Trophoblast cell (in vitro differentiated cells and primary cell): ENCODE data around the gene METTL21A.

ENCODE experiments used
- DNase-seq, 2 donors: peaks; one replicate each; pipeline ENCODE4 v3.0.0-alpha.2; 2016
- H2AFZ ChIP-seq: 2 replicates; pipeline ENCODE4 v1.6.1; 2013; ENCODE audit warnings: low read length, moderate library complexity, mild to moderate bottlenecking; ENCODE audit not compliant: insufficient read depth, poor library complexity
- H2AK5ac ChIP-seq: 2 replicates; pipeline ENCODE4 v1.6.1; 2013; ENCODE audit warnings: mild to moderate bottlenecking, low read length
- H2BK120ac ChIP-seq: 2 replicates; pipeline ENCODE4 v1.6.1; 2013; ENCODE audit warnings: low read length, mild to moderate bottlenecking, moderate library complexity; ENCODE audit not compliant: insufficient read depth, poor library complexity
- H2BK12ac ChIP-seq: 2 replicates; pipeline ENCODE4 v1.6.1; 2013; ENCODE audit warnings: mild to moderate bottlenecking, low read length, moderate library complexity
- H2BK5ac ChIP-seq: 2 replicates; pipeline ENCODE4 v1.6.1; 2013; ENCODE audit warnings: low read length, low read depth, moderate library complexity, mild to moderate bottlenecking; ENCODE audit not compliant: poor library complexity
- H3K14ac ChIP-seq: 2 replicates; pipeline ENCODE4 v1.6.1; 2013; ENCODE audit warnings: mild to moderate bottlenecking, low read length
- H3K18ac ChIP-seq: 2 replicates; pipeline ENCODE4 v1.6.1; 2013; ENCODE audit warnings: mild to moderate bottlenecking, low read length
- H3K23ac ChIP-seq: 2 replicates; pipeline ENCODE4 v1.6.1; 2013; ENCODE audit warnings: low read length
- H3K27ac ChIP-seq: 2 replicates; pipeline ENCODE4 v1.5.1; 2013; ENCODE audit warnings: low read depth, mild to moderate bottlenecking, inconsistent platforms, low read length, moderate library complexity
- H3K27me3 ChIP-seq: 2 replicates; pipeline ENCODE4 v1.6.1; 2013; ENCODE audit warnings: inconsistent platforms, mild to moderate bottlenecking, low read length, moderate library complexity; ENCODE audit not compliant: insufficient read depth
- H3K36me3 ChIP-seq, 2 experiments: 1 replicate in 1 of 2; 2 replicates in 1 of 2; pipeline ENCODE4 v1.6.1; 2013; ENCODE audit warnings: low read length in 2 of 2, mild to moderate bottlenecking in 2 of 2, moderate library complexity in 1 of 2; ENCODE audit not compliant: insufficient read depth in 2 of 2, control insufficient read depth in 1 of 2
- H3K4ac ChIP-seq: 2 replicates; pipeline ENCODE4 v1.6.1; 2013; ENCODE audit warnings: low read depth, mild to moderate bottlenecking, low read length, moderate library complexity
- H3K4me1 ChIP-seq, 2 experiments: 1 replicate in 1 of 2; 2 replicates in 1 of 2; pipeline ENCODE4 v1.6.1; 2013; ENCODE audit warnings: low read length in 2 of 2, mild to moderate bottlenecking in 2 of 2, moderate library complexity in 1 of 2; ENCODE audit not compliant: insufficient read depth in 2 of 2, control insufficient read depth in 1 of 2
- H3K4me2 ChIP-seq: 2 replicates; pipeline ENCODE4 v1.6.1; 2013; ENCODE audit warnings: inconsistent platforms, mild to moderate bottlenecking, low read length, moderate library complexity
- H3K4me3 ChIP-seq: 2 replicates; pipeline ENCODE4 v1.5.1; 2013; ENCODE audit warnings: mild to moderate bottlenecking, low read depth, low read length, inconsistent platforms
- H3K79me1 ChIP-seq: one replicate; pipeline ENCODE4 v1.6.1; 2013; ENCODE audit warnings: low read length
- H3K79me2 ChIP-seq: 2 replicates; pipeline ENCODE4 v1.6.1; 2013; ENCODE audit warnings: low read length, mild to moderate bottlenecking; ENCODE audit not compliant: control insufficient read depth, insufficient read depth, poor library complexity
- H3K9ac ChIP-seq: 2 replicates; pipeline ENCODE4 v1.6.1; 2013; ENCODE audit warnings: mild to moderate bottlenecking, low read length
- H3K9me3 ChIP-seq: 2 replicates; pipeline ENCODE4 v1.6.1; 2013; ENCODE audit warnings: low read depth, mild to moderate bottlenecking, control low read depth, inconsistent platforms, low read length; ENCODE audit not compliant: insufficient read depth
- H4K12ac ChIP-seq: 2 replicates; pipeline ENCODE4 v1.6.1; 2013; ENCODE audit warnings: low read depth, mild to moderate bottlenecking, low read length, moderate library complexity
- H4K8ac ChIP-seq: 2 replicates; pipeline ENCODE4 v1.6.1; 2013; ENCODE audit warnings: low read depth, mild to moderate bottlenecking, low read length, moderate library complexity
- H4K91ac ChIP-seq: one replicate; pipeline ENCODE4 v1.6.1; 2013; ENCODE audit warnings: low read depth, mild to moderate bottlenecking, low read length, moderate library complexity
- WGBS: extraction: QIAGEN DNeasy Blood & Tissue Kit; methylation state at CpG from one replicate; pipeline ENCODE4 v1.1.7; 2013; ENCODE audit warnings: missing lambda C conversion rate; ENCODE audit not compliant: insufficient read length, insufficient coverage; ENCODE audit errors: extremely low coverage; 5-methylcytosine and 5-hydroxymethylcytosine counted together

Gene METTL21A

DNA sequence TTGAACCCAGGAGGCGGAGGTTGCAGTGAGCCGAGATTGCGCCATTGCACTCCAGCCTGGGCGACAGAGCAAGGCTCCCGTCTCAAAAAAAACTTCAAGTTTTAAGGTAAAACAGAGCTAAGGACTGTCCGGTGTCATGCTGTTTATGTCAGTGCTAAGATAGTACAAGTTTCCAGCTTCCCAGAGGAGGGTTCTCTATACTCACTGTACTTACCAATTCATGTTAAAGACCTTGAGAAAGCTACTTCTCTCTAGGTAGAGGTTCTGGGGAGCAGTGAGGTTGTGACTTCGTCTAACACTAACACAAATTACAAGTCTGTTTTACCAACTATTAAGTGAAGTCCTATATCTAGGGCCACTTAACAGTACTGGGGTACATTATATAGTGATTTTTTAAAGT is 18.8 kb downstream of the METTL21A start:
- H2BK5ac ChIP-seq = no peak overlapping the region
- no peak for DNase-seq
- H3K79me1 ChIP-seq = no peaks in the 10 kb centered on the region
- no peaks in the 10 kb centered on the region for H3K79me2 ChIP-seq
- no peaks in the 10 kb centered on the region for H3K27me3 ChIP-seq
- no peak overlapping the region for H3K23ac ChIP-seq
- H3K36me3 ChIP-seq = peaks cover 0 to 1% of the 10 kb centered on the region in 2 experiments
- H3K4me3 ChIP-seq = no peak overlapping the region
- no peak overlapping the region for H2BK12ac ChIP-seq
- no peaks in the 10 kb centered on the region for H3K4me1 ChIP-seq
- H3K9me3 ChIP-seq = no peaks in the 10 kb centered on the region
- H3K18ac ChIP-seq = no peak overlapping the region
- no peak overlapping the region for H3K14ac ChIP-seq
- no CpG with 5 or more reads among the region's 7 CpGs for WGBS
- no peak overlapping the region for H2AK5ac ChIP-seq
- no peak overlapping the region for H4K91ac ChIP-seq
- H4K12ac ChIP-seq = no peak overlapping the region
- H3K9ac ChIP-seq = no peak overlapping the region
- no peak overlapping the region for H3K27ac ChIP-seq
- H2BK120ac ChIP-seq = no peak overlapping the region
- no peak overlapping the region for H3K4ac ChIP-seq
- no peak overlapping the region for H3K4me2 ChIP-seq
- no peak overlapping the region for H4K8ac ChIP-seq
- no peak overlapping the region for H2AFZ ChIP-seq

DNA sequence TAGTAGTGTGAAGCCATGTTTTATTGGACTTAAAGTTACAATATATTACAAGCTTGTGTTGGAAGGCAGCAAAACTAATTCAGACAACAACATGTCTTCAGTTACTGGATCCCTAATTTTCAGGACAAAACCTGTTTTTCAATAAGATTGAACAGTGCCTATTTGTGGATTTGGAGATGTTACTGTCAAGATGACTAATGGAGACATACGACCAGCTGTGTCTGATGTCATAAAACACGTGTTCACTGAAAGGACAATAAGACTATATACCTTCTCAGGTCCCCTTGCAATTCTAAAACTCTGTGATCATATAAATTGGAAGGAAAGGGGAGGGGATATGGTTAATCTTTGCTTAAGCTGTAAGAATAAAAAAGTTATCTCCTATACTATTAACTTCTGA is 21.7 kb downstream of the METTL21A start:
- H3K27ac ChIP-seq = no peak overlapping the region
- no peaks in the 10 kb centered on the region for H3K79me1 ChIP-seq
- H3K23ac ChIP-seq = no peak overlapping the region
- no peak overlapping the region for H4K12ac ChIP-seq
- no peaks in the 10 kb centered on the region for H3K4me1 ChIP-seq
- no peak overlapping the region for H2BK12ac ChIP-seq
- H2AFZ ChIP-seq = no peak overlapping the region
- H3K14ac ChIP-seq = no peak overlapping the region
- no peak for DNase-seq
- H2BK5ac ChIP-seq = no peak overlapping the region
- H3K9me3 ChIP-seq = no peaks in the 10 kb centered on the region
- WGBS = no CpG with 5 or more reads among the region's 2 CpGs
- H3K36me3 ChIP-seq = peaks cover 1% of the 10 kb centered on the region in 2 experiments
- H3K9ac ChIP-seq = no peak overlapping the region
- no peak overlapping the region for H2BK120ac ChIP-seq
- no peak overlapping the region for H3K4me2 ChIP-seq
- no peak overlapping the region for H3K4me3 ChIP-seq
- no peak overlapping the region for H3K18ac ChIP-seq
- H2AK5ac ChIP-seq = no peak overlapping the region
- H3K79me2 ChIP-seq = no peaks in the 10 kb centered on the region
- no peak overlapping the region for H3K4ac ChIP-seq
- no peaks in the 10 kb centered on the region for H3K27me3 ChIP-seq
- H4K91ac ChIP-seq = no peak overlapping the region
- H4K8ac ChIP-seq = no peak overlapping the region

DNA sequence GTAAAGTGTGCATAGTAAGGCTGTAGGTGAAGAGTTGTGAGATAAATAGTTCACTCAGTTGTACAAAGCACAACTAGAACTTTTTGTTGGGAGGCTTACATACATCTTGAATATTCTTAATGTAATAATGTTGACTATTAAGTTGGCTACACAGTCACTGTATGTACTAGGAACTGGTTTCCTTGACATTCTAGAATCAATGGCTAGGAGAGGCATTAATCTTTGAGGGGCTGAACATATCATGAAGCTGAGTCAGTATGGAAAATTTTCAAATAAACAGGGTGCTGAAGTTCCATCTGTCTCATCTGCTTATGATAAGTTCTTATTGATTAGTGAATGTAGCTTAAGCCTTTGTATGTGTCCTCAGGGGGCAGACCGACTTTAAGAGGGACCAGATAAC is 23.4 kb downstream of the METTL21A start:
- H4K12ac ChIP-seq = no peak overlapping the region
- no peak overlapping the region for H3K4ac ChIP-seq
- no peak overlapping the region for H4K8ac ChIP-seq
- no peak overlapping the region for H3K18ac ChIP-seq
- no peak overlapping the region for H3K23ac ChIP-seq
- no peak overlapping the region for H2AK5ac ChIP-seq
- no peak overlapping the region for H3K4me2 ChIP-seq
- no CpG with 5 or more reads among the region's 1 CpG for WGBS
- no peak overlapping the region for H3K14ac ChIP-seq
- no peak overlapping the region for H2BK12ac ChIP-seq
- H2AFZ ChIP-seq = no peak overlapping the region
- DNase-seq = no peak
- no peaks in the 10 kb centered on the region for H3K9me3 ChIP-seq
- H2BK120ac ChIP-seq = no peak overlapping the region
- H3K79me2 ChIP-seq = no peaks in the 10 kb centered on the region
- no peaks in the 10 kb centered on the region for H3K79me1 ChIP-seq
- no peak overlapping the region for H3K4me3 ChIP-seq
- H3K4me1 ChIP-seq = no peaks in the 10 kb centered on the region
- H3K27me3 ChIP-seq = no peaks in the 10 kb centered on the region
- H3K36me3 ChIP-seq = peaks cover 3 to 4% of the 10 kb centered on the region in 2 experiments
- no peak overlapping the region for H4K91ac ChIP-seq
- no peak overlapping the region for H2BK5ac ChIP-seq
- no peak overlapping the region for H3K27ac ChIP-seq
- no peak overlapping the region for H3K9ac ChIP-seq

DNA sequence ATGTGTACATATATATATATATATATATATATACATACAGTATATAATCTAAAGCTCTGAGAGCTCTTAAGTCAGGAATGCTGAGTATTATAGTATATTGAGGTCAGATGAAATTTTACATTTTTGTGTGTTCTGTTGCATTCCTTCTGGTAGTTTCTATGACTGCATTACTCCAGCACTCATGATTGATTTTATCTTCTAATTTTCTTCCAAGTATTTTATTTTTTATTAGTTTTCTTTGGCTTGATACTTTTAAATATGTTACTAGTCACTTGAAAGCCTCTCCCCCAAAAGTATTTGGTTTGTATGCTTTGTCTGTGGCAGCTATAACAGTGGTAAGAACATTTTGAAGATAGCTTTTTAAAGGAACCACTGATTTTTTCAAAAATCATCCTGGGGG is 25.0 kb downstream of the METTL21A start:
- Histone ChIP-seq H4K91ac (no peak overlapping the region), H3K27ac (no peak overlapping the region), H2BK5ac (no peak overlapping the region), H3K4me1 (no peaks in the 10 kb centered on the region), H4K12ac (no peak overlapping the region), H3K23ac (no peak overlapping the region), H2BK12ac (no peak overlapping the region), H3K14ac (no peak overlapping the region), H3K4me3 (no peak overlapping the region), H3K79me1 (no peaks in the 10 kb centered on the region), H3K4ac (no peak overlapping the region), H2BK120ac (no peak overlapping the region), H3K79me2 (no peaks in the 10 kb centered on the region), H3K9ac (no peak overlapping the region), H3K27me3 (no peaks in the 10 kb centered on the region), H2AK5ac (no peak overlapping the region), H3K4me2 (no peak overlapping the region), H3K18ac (no peak overlapping the region), H4K8ac (no peak overlapping the region), H3K36me3 (peaks cover 4 to 8% of the 10 kb centered on the region in 2 experiments), H2AFZ (no peak overlapping the region), H3K9me3 (no peaks in the 10 kb centered on the region)
- DNase-seq = no peak

DNA sequence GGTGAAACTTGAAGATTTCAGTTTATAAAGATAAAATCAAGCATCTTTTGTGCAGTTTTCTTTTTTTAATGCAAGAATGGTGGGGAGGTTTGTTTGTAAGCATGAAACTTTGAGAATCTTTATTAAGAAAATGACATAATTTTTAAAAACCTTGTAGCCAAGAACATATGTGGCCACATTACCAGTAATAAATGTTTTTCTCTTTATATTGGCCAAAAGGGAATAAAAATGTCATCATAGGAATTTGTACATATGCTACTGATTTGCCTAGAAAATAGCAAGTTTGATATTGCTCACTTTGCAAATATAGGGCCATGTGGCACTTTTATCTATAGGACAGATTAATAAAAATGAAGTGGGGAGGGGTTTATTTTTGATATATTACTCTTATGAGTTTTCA is 25.6 kb downstream of the METTL21A start:
- no peak for DNase-seq
- Histone ChIP-seq H3K23ac (no peak overlapping the region), H3K27me3 (no peaks in the 10 kb centered on the region), H3K79me1 (no peaks in the 10 kb centered on the region), H4K91ac (no peak overlapping the region), H2AFZ (no peak overlapping the region), H3K9me3 (no peaks in the 10 kb centered on the region), H3K4me2 (no peak overlapping the region), H4K8ac (no peak overlapping the region), H3K9ac (no peak overlapping the region), H3K36me3 (peaks cover 4 to 8% of the 10 kb centered on the region in 2 experiments), H2BK12ac (no peak overlapping the region), H2BK5ac (no peak overlapping the region), H3K27ac (no peak overlapping the region), H3K18ac (no peak overlapping the region), H2BK120ac (no peak overlapping the region), H3K4ac (no peak overlapping the region), H3K4me3 (no peak overlapping the region), H3K4me1 (no peaks in the 10 kb centered on the region), H4K12ac (no peak overlapping the region), H3K79me2 (no peaks in the 10 kb centered on the region), H3K14ac (no peak overlapping the region), H2AK5ac (no peak overlapping the region)
